HG02943 (cell line): ENCODE data around the gene OLAH.

Experiments used
- ATAC-seq: cut with Tn5 transposase; IDR thresholded peaks from one replicate; pipeline ENCODE4 v1.9.1; 2021; ENCODE audit warnings: mild to moderate bottlenecking, low read depth, moderate library complexity; ENCODE audit not compliant: unreplicated experiment

OLAH gene

DNA sequence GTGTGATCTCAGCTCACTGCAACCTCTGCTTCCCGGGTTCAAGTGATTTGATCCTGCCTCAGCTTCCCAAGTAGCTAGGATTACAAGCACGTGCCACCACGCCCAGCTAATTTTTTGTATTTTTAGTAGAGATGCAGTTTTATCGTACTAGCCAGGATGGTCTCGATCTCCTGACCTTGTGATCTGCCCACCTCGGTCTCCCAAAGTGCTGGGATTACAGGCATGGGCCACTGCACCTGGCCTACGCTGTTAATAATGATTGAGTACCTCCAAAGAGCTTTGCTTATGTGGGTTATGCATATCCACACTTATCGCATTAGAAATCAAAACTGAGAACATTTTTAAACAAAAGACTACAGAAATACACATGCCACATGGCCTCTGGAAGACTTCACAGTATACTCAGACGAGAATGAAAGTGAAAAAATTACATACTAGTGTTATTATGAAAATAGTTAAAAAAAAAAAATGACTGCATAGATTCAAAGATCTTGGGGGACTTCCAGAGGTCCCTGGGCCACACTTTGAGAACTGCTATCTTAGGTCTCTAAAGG, 78.8 kb downstream of the OLAH start:
- ATAC-seq: peak; percentile 79
